ENCODE data around the gene SQSTM1. TPM values are rescaled to one million over a fixed set of nuclear protein-coding genes. Genes with fewer than 3 reads are reported as not detected.
A peak's percentile ranks its signal among the peaks of the same experiment; 100 is the strongest.

Gene SQSTM1
- total RNA-seq, 3 donors from 2014 or later (not counting 1 experiment from before 2014, with no cell fraction given) = 474 to 707 (median 657) TPM

DNA sequence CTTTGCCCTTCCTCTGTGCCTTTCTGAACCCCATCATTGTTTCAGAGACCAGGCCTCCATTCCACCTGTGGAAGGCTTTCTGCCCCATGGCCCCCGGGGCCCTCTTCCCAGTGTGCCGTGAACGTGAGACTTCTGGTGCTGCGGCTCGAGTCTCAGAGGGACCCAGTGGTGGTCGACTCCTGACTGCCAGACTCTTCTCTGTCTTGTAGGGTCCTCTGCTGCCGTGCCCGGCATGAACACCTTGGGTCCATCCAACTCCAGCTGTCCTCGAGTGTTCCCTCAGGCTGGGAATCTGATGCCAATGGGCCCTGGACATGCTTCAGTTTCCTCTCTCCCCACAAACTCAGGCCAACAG is 47.0 kb upstream of the SQSTM1 start:
- no peak for ATAC-seq
- H3K9me3 ChIP-seq (ENCODE audit: control insufficient read depth, insufficient read depth, low read length) = no peaks in the 10 kb centered on the region
- H3K27ac ChIP-seq (ENCODE audit: low read length) = no peak overlapping the region
- no peaks in the 10 kb centered on the region for H3K27me3 Mint-ChIP-seq (ENCODE audit: low read depth in 2 of 2)
- TF ChIP-seq, protein P1, sequence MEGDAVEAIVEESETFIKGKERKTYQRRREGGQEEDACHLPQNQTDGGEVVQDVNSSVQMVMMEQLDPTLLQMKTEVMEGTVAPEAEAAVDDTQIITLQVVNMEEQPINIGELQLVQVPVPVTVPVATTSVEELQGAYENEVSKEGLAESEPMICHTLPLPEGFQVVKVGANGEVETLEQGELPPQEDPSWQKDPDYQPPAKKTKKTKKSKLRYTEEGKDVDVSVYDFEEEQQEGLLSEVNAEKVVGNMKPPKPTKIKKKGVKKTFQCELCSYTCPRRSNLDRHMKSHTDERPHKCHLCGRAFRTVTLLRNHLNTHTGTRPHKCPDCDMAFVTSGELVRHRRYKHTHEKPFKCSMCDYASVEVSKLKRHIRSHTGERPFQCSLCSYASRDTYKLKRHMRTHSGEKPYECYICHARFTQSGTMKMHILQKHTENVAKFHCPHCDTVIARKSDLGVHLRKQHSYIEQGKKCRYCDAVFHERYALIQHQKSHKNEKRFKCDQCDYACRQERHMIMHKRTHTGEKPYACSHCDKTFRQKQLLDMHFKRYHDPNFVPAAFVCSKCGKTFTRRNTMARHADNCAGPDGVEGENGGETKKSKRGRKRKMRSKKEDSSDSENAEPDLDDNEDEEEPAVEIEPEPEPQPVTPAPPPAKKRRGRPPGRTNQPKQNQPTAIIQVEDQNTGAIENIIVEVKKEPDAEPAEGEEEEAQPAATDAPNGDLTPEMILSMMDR (IDR thresholded peaks at IDR 0.05) = no peak
- no peak overlapping the region for H3K27ac Mint-ChIP-seq
- H3K4me1 ChIP-seq (ENCODE audit: control insufficient read depth, insufficient read depth, low read length) = peaks cover 8% of the 10 kb centered on the region
- H3K27me3 ChIP-seq (ENCODE audit: control insufficient read depth, insufficient read depth, low read length) = no peaks in the 10 kb centered on the region
- DNase-seq = no peak
- WGBS (ENCODE audit: insufficient coverage) = 97% methylated on average over 9 of the region's 9 CpGs
- no peak overlapping the region for H3K4me3 ChIP-seq (ENCODE audit: low read length)
- H3K36me3 Mint-ChIP-seq = no peaks in the 10 kb centered on the region
- H3K9me3 Mint-ChIP-seq = no peaks in the 10 kb centered on the region
- no peak overlapping the region for H3K4me3 Mint-ChIP-seq
- intact Hi-C loops (cut with micrococcal nuclease) = no loop called here
- peaks cover 11 to 19% of the 10 kb centered on the region in 2 donors for H3K4me1 Mint-ChIP-seq
- H3K36me3 ChIP-seq (ENCODE audit: control insufficient read depth, insufficient read depth, low read length) = peaks cover 81% of the 10 kb centered on the region

DNA sequence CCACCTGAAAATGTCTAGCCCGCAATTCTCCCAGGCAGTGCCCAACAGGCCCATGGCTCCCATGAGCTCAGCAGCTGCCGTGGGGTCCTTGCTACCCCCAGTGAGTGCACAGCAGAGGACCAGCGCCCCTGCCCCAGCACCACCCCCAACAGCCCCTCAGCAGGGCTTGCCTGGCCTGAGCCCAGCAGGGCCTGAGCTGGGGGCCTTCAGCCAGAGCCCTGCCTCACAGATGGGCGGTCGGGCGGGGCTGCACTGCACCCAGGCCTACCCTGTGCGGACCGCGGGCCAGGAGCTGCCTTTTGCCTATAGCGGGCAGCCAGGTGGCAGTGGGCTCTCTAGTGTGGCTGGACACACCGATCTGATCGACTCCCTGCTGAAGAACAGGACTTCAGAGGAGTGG is 46.3 kb upstream of the SQSTM1 start:
- Histone ChIP-seq H3K36me3 (ENCODE audit: control insufficient read depth, insufficient read depth, low read length) (peaks cover 76% of the 10 kb centered on the region), H3K27ac (ENCODE audit: low read length) (no peak overlapping the region), H3K4me3 (ENCODE audit: low read length) (no peak overlapping the region), H3K4me1 (ENCODE audit: control insufficient read depth, insufficient read depth, low read length) (peaks cover 9% of the 10 kb centered on the region), H3K9me3 (ENCODE audit: control insufficient read depth, insufficient read depth, low read length) (no peaks in the 10 kb centered on the region), H3K27me3 (ENCODE audit: control insufficient read depth, insufficient read depth, low read length) (no peaks in the 10 kb centered on the region)
- ATAC-seq (no peak), DNase-seq (no peak)
- intact Hi-C loops (cut with micrococcal nuclease) = no loop called here
- TF ChIP-seq, protein P1 (IDR thresholded peaks at IDR 0.05) = no peak
- Mint-ChIP-seq H3K9me3 (no peaks in the 10 kb centered on the region), H3K4me1 (peaks cover 13 to 15% of the 10 kb centered on the region in 2 donors), H3K4me3 (no peak overlapping the region), H3K36me3 (no peaks in the 10 kb centered on the region), H3K27me3 (ENCODE audit: low read depth in 2 of 2) (no peaks in the 10 kb centered on the region), H3K27ac (no peak overlapping the region)
- 99% methylated on average over 12 of the region's 12 CpGs for WGBS (ENCODE audit: insufficient coverage)

DNA sequence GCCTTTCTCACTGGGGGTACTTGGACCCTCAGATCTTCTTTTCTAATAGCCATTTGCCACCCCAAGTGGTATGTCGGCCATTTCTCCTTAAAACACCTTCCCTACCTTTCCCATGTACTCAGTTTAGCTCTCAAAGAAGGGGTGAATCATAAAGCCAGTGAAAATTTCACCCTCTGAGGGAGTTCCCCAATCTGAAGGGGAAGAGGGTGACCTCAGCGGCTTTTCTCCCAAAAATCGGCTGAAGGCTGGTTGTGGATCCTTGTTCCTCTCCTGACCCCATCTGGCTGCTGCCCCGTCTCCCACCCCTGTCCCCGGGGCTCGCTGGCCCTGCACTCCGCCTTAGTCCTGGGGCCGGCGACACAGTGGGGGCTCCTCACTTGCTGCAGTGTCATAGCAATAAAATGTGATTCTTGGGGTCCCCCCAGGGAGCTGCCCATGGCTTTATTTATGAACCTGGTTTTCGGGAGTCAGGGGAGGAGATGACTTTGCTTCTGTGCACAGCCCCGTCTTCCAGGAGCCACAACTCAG is 44.2 kb upstream of the SQSTM1 start:
- TF ChIP-seq, protein P1 (IDR thresholded peaks at IDR 0.05) = no peak
- no peak overlapping the region for H3K27ac Mint-ChIP-seq
- H3K4me1 Mint-ChIP-seq = peaks cover 20 to 22% of the 10 kb centered on the region in 2 donors
- H3K27me3 Mint-ChIP-seq (ENCODE audit: low read depth in 2 of 2) = no peaks in the 10 kb centered on the region
- no peaks in the 10 kb centered on the region for H3K9me3 Mint-ChIP-seq
- Histone ChIP-seq H3K36me3 (ENCODE audit: control insufficient read depth, insufficient read depth, low read length) (peaks cover 62% of the 10 kb centered on the region), H3K4me3 (ENCODE audit: low read length) (no peak overlapping the region), H3K27ac (ENCODE audit: low read length) (no peak overlapping the region), H3K27me3 (ENCODE audit: control insufficient read depth, insufficient read depth, low read length) (no peaks in the 10 kb centered on the region), H3K4me1 (ENCODE audit: control insufficient read depth, insufficient read depth, low read length) (peaks cover 6% of the 10 kb centered on the region), H3K9me3 (ENCODE audit: control insufficient read depth, insufficient read depth, low read length) (no peaks in the 10 kb centered on the region)
- no peaks in the 10 kb centered on the region for H3K36me3 Mint-ChIP-seq
- intact Hi-C loops (cut with micrococcal nuclease) = no loop called here
- no peak for ATAC-seq
- no peak overlapping the region for H3K4me3 Mint-ChIP-seq
- WGBS (ENCODE audit: insufficient coverage) = 96% methylated on average over 11 of the region's 11 CpGs
- DNase-seq = no peak

DNA sequence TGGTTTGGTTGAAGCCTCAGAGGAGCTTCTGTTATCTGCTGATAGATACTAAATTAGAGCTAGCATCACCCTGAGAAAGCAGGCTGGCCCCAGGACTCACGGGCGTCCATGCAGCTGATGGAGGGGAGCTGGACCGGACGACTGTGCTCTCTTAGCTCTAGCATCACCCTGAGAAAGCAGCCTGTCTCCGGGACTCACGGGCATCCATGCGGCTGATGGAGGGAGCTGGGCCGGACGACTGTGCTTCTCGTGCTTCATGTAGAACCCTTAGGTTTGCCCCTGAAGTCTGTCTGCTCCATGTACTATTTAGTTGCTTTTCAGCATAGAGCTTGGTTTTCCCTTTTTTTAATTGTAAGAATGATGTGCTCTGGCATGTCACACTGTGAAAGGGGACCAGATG is 43.2 kb upstream of the SQSTM1 start:
- peaks cover 6% of the 10 kb centered on the region for H3K4me1 ChIP-seq (ENCODE audit: control insufficient read depth, insufficient read depth, low read length)
- Mint-ChIP-seq H3K27me3 (ENCODE audit: low read depth in 2 of 2) (no peaks in the 10 kb centered on the region), H3K36me3 (no peaks in the 10 kb centered on the region), H3K27ac (peak overlapping the region; percentile 18 to 72), H3K4me1 (peaks cover 20 to 22% of the 10 kb centered on the region in 2 donors), H3K9me3 (no peaks in the 10 kb centered on the region), H3K4me3 (no peak overlapping the region)
- H3K27me3 ChIP-seq (ENCODE audit: control insufficient read depth, insufficient read depth, low read length) = no peaks in the 10 kb centered on the region
- TF ChIP-seq, protein P1 (IDR thresholded peaks at IDR 0.05) = no peak
- intact Hi-C loops (cut with micrococcal nuclease) = no loop called here
- no peak overlapping the region for H3K27ac ChIP-seq (ENCODE audit: low read length)
- DNase-seq (no peak), ATAC-seq (no peak)
- H3K36me3 ChIP-seq (ENCODE audit: control insufficient read depth, insufficient read depth, low read length) = peaks cover 55% of the 10 kb centered on the region
- 96% methylated on average over 10 of the region's 10 CpGs for WGBS (ENCODE audit: insufficient coverage)
- no peaks in the 10 kb centered on the region for H3K9me3 ChIP-seq (ENCODE audit: control insufficient read depth, insufficient read depth, low read length)
- H3K4me3 ChIP-seq (ENCODE audit: low read length) = no peak overlapping the region
